Mesothelial cell of epicardium (in vitro differentiated cells): ENCODE results near the gene RUNX3. TPM values are rescaled to one million over a fixed set of nuclear protein-coding genes. Genes with fewer than 3 reads are reported as not detected.

Experiments used
- DNase-seq, 2 experiments: peaks; one replicate each; pipeline ENCODE4 v3.0.0; 2021; ENCODE audit warnings: low spot score in 2 of 2; ENCODE audit not compliant: unreplicated experiment in 2 of 2
- H3K27ac Mint-ChIP-seq: 2 replicates; pipeline ENCODE4 v1.8.0; 2021; ENCODE audit warnings: mixed read lengths
- H3K27me3 Mint-ChIP-seq: 2 replicates; pipeline ENCODE4 v1.8.0; 2021; ENCODE audit warnings: low read depth, mixed read lengths
- H3K36me3 Mint-ChIP-seq: 2 replicates; pipeline ENCODE4 v1.8.0; 2021; ENCODE audit warnings: mixed read lengths
- H3K4me1 Mint-ChIP-seq: 2 replicates; pipeline ENCODE4 v1.8.0; 2021; ENCODE audit warnings: mixed read lengths
- H3K4me3 Mint-ChIP-seq: 2 replicates; pipeline ENCODE4 v1.8.0; 2021; ENCODE audit warnings: mild to moderate bottlenecking, moderate library complexity, mixed read lengths
- H3K9me3 Mint-ChIP-seq: 2 replicates; pipeline ENCODE4 v1.8.0; 2021; ENCODE audit warnings: mixed read lengths
- total RNA-seq: library from RNA; stranded (reverse); gene quantifications from 3 replicates; pipeline ENCODE4 v1.2.1, GENCODE V29; 2021
- TF ChIP-seq, protein P1 (sequence below): fragments of 200-600 bp; sonication (generic); IDR thresholded peaks from one replicate; pipeline ENCODE4 v1.5.0; 2021; ENCODE audit warnings: antibody characterized with exemption; ENCODE audit not compliant: unreplicated experiment

Gene RUNX3
- total RNA-seq, 1 donor from 2014 or later: 0.13 TPM

- H3K4me3 Mint-ChIP-seq: no peak overlapping the region
- H3K27me3 Mint-ChIP-seq: peaks cover 28% of the 10 kb centered on the region
- no peaks in the 10 kb centered on the region for H3K4me1 Mint-ChIP-seq
- H3K27ac Mint-ChIP-seq: no peak overlapping the region
- peaks cover 3% of the 10 kb centered on the region for H3K36me3 Mint-ChIP-seq
- peaks cover 36% of the 10 kb centered on the region for H3K9me3 Mint-ChIP-seq
- no peak for DNase-seq
- TF ChIP-seq, protein P1, sequence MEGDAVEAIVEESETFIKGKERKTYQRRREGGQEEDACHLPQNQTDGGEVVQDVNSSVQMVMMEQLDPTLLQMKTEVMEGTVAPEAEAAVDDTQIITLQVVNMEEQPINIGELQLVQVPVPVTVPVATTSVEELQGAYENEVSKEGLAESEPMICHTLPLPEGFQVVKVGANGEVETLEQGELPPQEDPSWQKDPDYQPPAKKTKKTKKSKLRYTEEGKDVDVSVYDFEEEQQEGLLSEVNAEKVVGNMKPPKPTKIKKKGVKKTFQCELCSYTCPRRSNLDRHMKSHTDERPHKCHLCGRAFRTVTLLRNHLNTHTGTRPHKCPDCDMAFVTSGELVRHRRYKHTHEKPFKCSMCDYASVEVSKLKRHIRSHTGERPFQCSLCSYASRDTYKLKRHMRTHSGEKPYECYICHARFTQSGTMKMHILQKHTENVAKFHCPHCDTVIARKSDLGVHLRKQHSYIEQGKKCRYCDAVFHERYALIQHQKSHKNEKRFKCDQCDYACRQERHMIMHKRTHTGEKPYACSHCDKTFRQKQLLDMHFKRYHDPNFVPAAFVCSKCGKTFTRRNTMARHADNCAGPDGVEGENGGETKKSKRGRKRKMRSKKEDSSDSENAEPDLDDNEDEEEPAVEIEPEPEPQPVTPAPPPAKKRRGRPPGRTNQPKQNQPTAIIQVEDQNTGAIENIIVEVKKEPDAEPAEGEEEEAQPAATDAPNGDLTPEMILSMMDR: no peak
These were observed 49.0 kb downstream of the RUNX3 start for GRCh38 chr1:24881034-24881433.

DNA sequence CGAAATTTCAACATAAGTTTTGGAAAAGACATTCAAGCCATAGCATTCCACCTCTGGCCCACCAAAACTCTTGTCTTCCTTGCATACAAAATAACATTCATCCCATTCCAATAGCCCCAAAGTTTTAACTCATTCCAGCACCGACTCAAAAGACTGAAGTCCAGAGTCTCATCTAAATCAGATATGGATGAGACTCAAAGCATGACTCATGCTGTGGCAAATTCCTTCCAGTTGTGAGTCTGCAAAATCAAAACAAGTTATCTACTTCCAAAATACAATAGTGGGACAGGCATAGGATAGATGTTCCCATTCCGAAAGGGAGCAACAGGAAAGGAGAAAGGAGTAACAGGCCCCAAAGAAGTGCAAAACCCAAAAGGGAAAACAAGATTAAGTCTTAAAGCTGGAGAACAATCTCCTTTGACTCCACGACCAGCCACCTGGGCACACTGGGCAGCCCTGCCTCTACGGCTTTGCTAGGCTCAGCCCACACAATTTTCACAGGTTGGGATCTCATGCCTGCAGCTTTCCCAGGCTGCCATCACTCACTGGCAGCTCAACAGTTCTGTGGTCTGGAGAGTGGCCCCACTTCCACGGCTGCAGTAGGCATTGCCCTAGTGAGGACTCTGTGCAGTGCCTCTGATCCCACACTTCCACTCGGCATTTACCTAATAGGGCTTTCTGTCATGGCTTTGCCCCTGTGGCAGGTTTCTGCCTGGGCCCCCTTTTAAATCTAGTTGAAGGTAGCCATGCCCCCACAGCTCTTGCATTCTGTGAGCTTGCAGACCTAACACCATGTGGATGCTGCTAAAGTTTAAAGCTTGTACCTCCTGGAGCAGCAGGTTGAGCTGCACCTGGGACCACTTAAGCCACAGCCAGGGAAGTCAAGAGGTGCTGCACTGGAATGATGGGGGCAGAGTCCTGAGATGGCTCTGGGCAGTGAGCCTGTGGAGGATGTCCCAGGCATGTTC is 51.0 kb downstream of the RUNX3 start:
- TF ChIP-seq, protein P1: no peak
- H3K4me1 Mint-ChIP-seq: no peaks in the 10 kb centered on the region
- H3K27ac Mint-ChIP-seq: no peak overlapping the region
- peaks cover 28% of the 10 kb centered on the region for H3K9me3 Mint-ChIP-seq
- DNase-seq: no peak
- peaks cover 20% of the 10 kb centered on the region for H3K27me3 Mint-ChIP-seq
- H3K4me3 Mint-ChIP-seq: no peak overlapping the region
- H3K36me3 Mint-ChIP-seq: no peaks in the 10 kb centered on the region

DNA sequence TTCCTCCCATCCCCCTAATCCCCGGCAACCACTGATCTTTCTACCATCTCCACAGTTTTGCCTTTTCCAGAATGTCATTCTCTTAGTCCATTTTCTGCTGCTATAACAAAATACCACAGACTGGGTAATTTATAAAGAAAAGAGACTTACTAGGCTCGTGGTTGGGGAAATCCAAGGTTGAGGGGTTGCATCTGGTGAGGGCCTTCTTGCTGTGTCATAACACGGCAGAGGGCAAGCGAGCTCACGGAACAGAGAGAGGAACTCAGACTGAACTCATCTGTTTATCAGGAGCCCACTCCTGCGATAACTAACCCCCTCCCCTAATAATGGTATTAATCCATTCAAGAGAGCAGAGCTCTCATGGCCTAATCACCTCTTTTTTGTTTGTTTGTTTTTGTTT is 52.0 kb downstream of the RUNX3 start:
- H3K4me3 Mint-ChIP-seq: no peak overlapping the region
- H3K36me3 Mint-ChIP-seq: no peaks in the 10 kb centered on the region
- H3K27ac Mint-ChIP-seq: no peak overlapping the region
- peaks cover 18% of the 10 kb centered on the region for H3K9me3 Mint-ChIP-seq
- DNase-seq: no peak
- H3K4me1 Mint-ChIP-seq: no peaks in the 10 kb centered on the region
- H3K27me3 Mint-ChIP-seq: peaks cover 16% of the 10 kb centered on the region
- TF ChIP-seq, protein P1: no peak

- Mint-ChIP-seq H3K4me3 (no peak overlapping the region), H3K36me3 (no peaks in the 10 kb centered on the region), H3K27me3 (peaks cover 6% of the 10 kb centered on the region), H3K9me3 (peaks cover 3% of the 10 kb centered on the region), H3K4me1 (no peaks in the 10 kb centered on the region), H3K27ac (no peak overlapping the region)
- DNase-seq: no peak
- TF ChIP-seq, protein P1: no peak
These were observed 54.0 kb downstream of the RUNX3 start for GRCh38 chr1:24875991-24876506.

- no peak overlapping the region for H3K4me3 Mint-ChIP-seq
- DNase-seq: no peak
- H3K36me3 Mint-ChIP-seq: no peaks in the 10 kb centered on the region
- TF ChIP-seq, protein P1: no peak
- H3K4me1 Mint-ChIP-seq: no peaks in the 10 kb centered on the region
- H3K9me3 Mint-ChIP-seq: no peaks in the 10 kb centered on the region
- peaks cover 2% of the 10 kb centered on the region for H3K27me3 Mint-ChIP-seq
- H3K27ac Mint-ChIP-seq: no peak overlapping the region
These were observed 54.8 kb downstream of the RUNX3 start for GRCh38 chr1:24875257-24875656.
